Measurements from ENCODE around the gene PDE6G.
A peak's percentile ranks its signal among the peaks of the same experiment; 100 is the strongest.

The PDE6G gene

GRCh38 chr17:81656118-81656743 is at the start of gene PDE6G:
TSS of gene PDE6G (minus strand) at chr17:81656542. CDS start at chr17:81653305, 3,237 bp downstream.
- no peak for DNase-seq (ENCODE audit: low spot score)

GRCh38 chr17:81705518-81706231 is 49.3 kb upstream of the PDE6G start:
- DNase-seq (ENCODE audit: low spot score), result no peak

- no peak for DNase-seq (ENCODE audit: low spot score)
These were observed 47.7 kb upstream of the PDE6G start for GRCh38 chr17:81703747-81704654.

- peak; percentile 96 for DNase-seq (ENCODE audit: low spot score)
These were observed 46.8 kb upstream of the PDE6G start, which contains the start of gene MRPL12 for GRCh38 chr17:81702934-81703746. TSS of gene MRPL12 (plus strand) at chr17:81703367. CDS start at chr17:81703502, 135 bp downstream.

GRCh38 chr17:81701288-81702071 is 45.1 kb upstream of the PDE6G start:
- DNase-seq (ENCODE audit: low spot score), result no peak

GRCh38 chr17:81700353-81701287 is 44.3 kb upstream of the PDE6G start:
- DNase-seq (ENCODE audit: low spot score), result no peak

GRCh38 chr17:81697261-81698044 is 41.1 kb upstream of the PDE6G start:
- no peak for DNase-seq (ENCODE audit: low spot score)

GRCh38 chr17:81696218-81696941 is 40.0 kb upstream of the PDE6G start:
- no peak for DNase-seq (ENCODE audit: low spot score)

- no peak for DNase-seq (ENCODE audit: low spot score)
These were observed 39.5 kb upstream of the PDE6G start for GRCh38 chr17:81695801-81696200.

GRCh38 chr17:81695211-81695610 is 38.9 kb upstream of the PDE6G start:
- no peak for DNase-seq (ENCODE audit: low spot score)

- no peak for DNase-seq (ENCODE audit: low spot score)
These were observed 38.5 kb upstream of the PDE6G start for GRCh38 chr17:81694810-81695209.

GRCh38 chr17:81693509-81694210 is 37.3 kb upstream of the PDE6G start:
- no peak for DNase-seq (ENCODE audit: low spot score)

- no peak for DNase-seq (ENCODE audit: low spot score)
These were observed 35.3 kb upstream of the PDE6G start for GRCh38 chr17:81691608-81692007.

GRCh38 chr17:81691196-81691595 is 34.9 kb upstream of the PDE6G start:
- no peak for DNase-seq (ENCODE audit: low spot score)

- no peak for DNase-seq (ENCODE audit: low spot score)
These were observed 34.2 kb upstream of the PDE6G start for GRCh38 chr17:81690549-81690948.

- no peak for DNase-seq (ENCODE audit: low spot score)
These were observed 33.7 kb upstream of the PDE6G start for GRCh38 chr17:81690066-81690465.

- no peak for DNase-seq (ENCODE audit: low spot score)
These were observed 32.3 kb upstream of the PDE6G start for GRCh38 chr17:81688616-81689015.
